ENCODE measurements around the gene TLL1. TPM values are rescaled to one million over a fixed set of nuclear protein-coding genes. Genes with fewer than 3 reads are reported as not detected.

Gene TLL1
- total RNA-seq, 1 experiment from 2014 or later, result 5.0 TPM

DNA sequence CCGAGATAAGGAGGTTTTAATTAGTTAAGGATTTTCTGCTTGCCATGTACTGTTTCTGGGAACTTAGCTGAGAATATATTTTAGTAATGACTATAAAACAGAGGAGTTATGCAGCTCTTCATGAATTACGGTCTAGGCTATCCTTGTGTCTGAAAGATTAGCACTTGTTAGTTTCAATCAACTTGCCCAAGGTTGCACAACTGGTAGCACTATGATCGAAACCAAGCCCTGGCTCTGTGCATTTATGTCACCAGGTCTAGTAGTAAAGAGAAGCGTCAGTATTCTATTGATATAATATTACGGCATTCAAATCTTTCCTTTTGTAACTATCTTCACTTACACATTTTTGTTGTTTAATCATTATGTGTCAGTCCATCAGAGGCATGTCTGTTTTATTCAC lies 176.0 kb downstream of the TLL1 start:
- no peak overlapping the region for H3K27ac ChIP-seq (ENCODE audit: low read length)
- H4K20me1 ChIP-seq (ENCODE audit: low read length), result no peaks in the 10 kb centered on the region
- CTCF ChIA-PET, result no interaction called here
- H2AFZ ChIP-seq (ENCODE audit: low read length), result no peak overlapping the region
- BruUV-seq (replicated peaks), result no TSS peak
- H3K4me1 ChIP-seq (ENCODE audit: insufficient read depth, low read length), result peaks cover 15% of the 10 kb centered on the region
- H3K9ac ChIP-seq (ENCODE audit: low read length), result no peak overlapping the region
- no peak overlapping the region for H3K4me3 ChIP-seq (ENCODE audit: low read length)
- no peaks in the 10 kb centered on the region for H3K27me3 ChIP-seq (ENCODE audit: low read length)
- no peaks in the 10 kb centered on the region for H3K36me3 ChIP-seq (ENCODE audit: low read depth, low read length)
- H3K9me3 ChIP-seq (ENCODE audit: low read length), result no peaks in the 10 kb centered on the region
- H3K4me2 ChIP-seq (ENCODE audit: low read length), result no peak overlapping the region
- no peaks in the 10 kb centered on the region for H3K9me2 ChIP-seq (replicated peaks; ENCODE audit: low read length)
- intact Hi-C loops (cut with micrococcal nuclease), result no loop called here
- DNase-seq, result no peak
- H3K79me2 ChIP-seq (ENCODE audit: low read length), result no peaks in the 10 kb centered on the region
- TF ChIP-seq, protein P1, sequence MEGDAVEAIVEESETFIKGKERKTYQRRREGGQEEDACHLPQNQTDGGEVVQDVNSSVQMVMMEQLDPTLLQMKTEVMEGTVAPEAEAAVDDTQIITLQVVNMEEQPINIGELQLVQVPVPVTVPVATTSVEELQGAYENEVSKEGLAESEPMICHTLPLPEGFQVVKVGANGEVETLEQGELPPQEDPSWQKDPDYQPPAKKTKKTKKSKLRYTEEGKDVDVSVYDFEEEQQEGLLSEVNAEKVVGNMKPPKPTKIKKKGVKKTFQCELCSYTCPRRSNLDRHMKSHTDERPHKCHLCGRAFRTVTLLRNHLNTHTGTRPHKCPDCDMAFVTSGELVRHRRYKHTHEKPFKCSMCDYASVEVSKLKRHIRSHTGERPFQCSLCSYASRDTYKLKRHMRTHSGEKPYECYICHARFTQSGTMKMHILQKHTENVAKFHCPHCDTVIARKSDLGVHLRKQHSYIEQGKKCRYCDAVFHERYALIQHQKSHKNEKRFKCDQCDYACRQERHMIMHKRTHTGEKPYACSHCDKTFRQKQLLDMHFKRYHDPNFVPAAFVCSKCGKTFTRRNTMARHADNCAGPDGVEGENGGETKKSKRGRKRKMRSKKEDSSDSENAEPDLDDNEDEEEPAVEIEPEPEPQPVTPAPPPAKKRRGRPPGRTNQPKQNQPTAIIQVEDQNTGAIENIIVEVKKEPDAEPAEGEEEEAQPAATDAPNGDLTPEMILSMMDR (conservative IDR thresholded peaks at IDR 0.05; ENCODE audit: low read depth, low read length), result no peak
- ATAC-seq, result no peak
- POLR2A ChIA-PET (ENCODE audit: unreplicated experiment), result no interaction called here
- no peaks in the 10 kb centered on the region for H3F3A ChIP-seq (ENCODE audit: low read length, unreplicated experiment)

DNA sequence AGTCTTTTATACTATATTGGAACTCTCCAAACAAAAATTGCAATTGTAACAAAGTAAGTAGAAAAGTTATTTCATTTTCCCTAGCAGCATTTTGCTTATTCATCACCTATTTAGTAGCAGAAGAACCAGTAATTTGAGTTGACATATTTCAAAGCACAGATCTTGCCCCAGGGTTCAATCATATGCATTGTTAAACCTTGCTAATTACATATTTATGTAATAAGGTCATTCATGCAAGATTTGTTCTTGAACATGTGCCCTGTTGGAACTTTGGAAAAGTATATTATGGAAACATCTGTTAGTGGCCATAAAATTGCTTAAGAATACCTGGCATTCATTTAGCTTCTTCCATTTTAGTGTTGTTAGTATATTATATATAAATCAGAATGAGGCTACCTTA lies 191.7 kb downstream of the TLL1 start:
- ChIA-PET POLR2A (ENCODE audit: unreplicated experiment) (no interaction called here), CTCF (no interaction called here)
- peaks cover 12% of the 10 kb centered on the region; the same call in 1 of the 2 replicates for H3K4me1 ChIP-seq (ENCODE audit: insufficient read depth, low read length)
- H4K20me1 ChIP-seq (ENCODE audit: low read length), result no peaks in the 10 kb centered on the region
- no peak for DNase-seq
- H2AFZ ChIP-seq (ENCODE audit: low read length), result no peak overlapping the region
- H3K9me3 ChIP-seq (ENCODE audit: low read length), result no peaks in the 10 kb centered on the region
- no peak overlapping the region for H3K4me2 ChIP-seq (ENCODE audit: low read length)
- H3K9ac ChIP-seq (ENCODE audit: low read length), result no peak overlapping the region
- no peaks in the 10 kb centered on the region for H3K27me3 ChIP-seq (ENCODE audit: low read length)
- no peaks in the 10 kb centered on the region for H3K9me2 ChIP-seq (replicated peaks; ENCODE audit: low read length)
- BruUV-seq (replicated peaks), result no TSS peak
- no peak for TF ChIP-seq EZH2 (IDR thresholded peaks at IDR 0.05; ENCODE audit: low read length, unreplicated experiment)
- TF ChIP-seq, protein P1 (conservative IDR thresholded peaks at IDR 0.05; ENCODE audit: low read depth, low read length), result no peak
- no peak for TF ChIP-seq EZH2phosphoT487 (IDR thresholded peaks at IDR 0.05; ENCODE audit: borderline replicate concordance, low read length)
- ATAC-seq, result no peak
- no peaks in the 10 kb centered on the region for H3K79me2 ChIP-seq (ENCODE audit: low read length)
- H3K4me3 ChIP-seq (ENCODE audit: low read length), result no peak overlapping the region
- no peak overlapping the region for H3K27ac ChIP-seq (ENCODE audit: low read length)
- H3K36me3 ChIP-seq (ENCODE audit: low read depth, low read length), result no peaks in the 10 kb centered on the region
- intact Hi-C loops (cut with micrococcal nuclease), result no loop called here
- no peaks in the 10 kb centered on the region for H3F3A ChIP-seq (ENCODE audit: low read length, unreplicated experiment)

DNA sequence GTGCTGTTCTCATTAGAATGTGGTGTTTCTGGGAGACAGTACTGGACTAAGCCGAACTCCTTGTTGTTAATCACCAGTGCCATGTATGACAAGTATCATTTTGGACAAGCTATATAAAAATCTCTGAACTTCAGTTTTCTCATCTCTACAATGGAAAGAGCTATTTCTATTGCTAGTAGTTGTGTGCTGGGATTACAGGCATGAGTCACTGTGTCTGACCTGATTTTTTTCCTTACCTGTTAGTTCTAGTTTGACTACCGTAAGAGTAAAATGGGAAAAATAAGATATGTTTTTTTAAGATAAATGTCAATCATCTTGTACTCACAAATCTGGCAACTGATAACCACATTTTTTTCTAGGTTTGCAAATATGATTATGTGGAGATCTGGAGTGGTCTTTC lies 192.3 kb downstream of the TLL1 start:
- Histone ChIP-seq H4K20me1 (ENCODE audit: low read length) (no peaks in the 10 kb centered on the region), H3K9ac (ENCODE audit: low read length) (no peak overlapping the region), H3K27ac (ENCODE audit: low read length) (no peak overlapping the region), H3K27me3 (ENCODE audit: low read length) (no peaks in the 10 kb centered on the region), H3F3A (ENCODE audit: low read length, unreplicated experiment) (no peaks in the 10 kb centered on the region), H3K4me1 (ENCODE audit: insufficient read depth, low read length) (peaks cover 12% of the 10 kb centered on the region; the same call in 1 of the 2 replicates), H3K36me3 (ENCODE audit: low read depth, low read length) (no peaks in the 10 kb centered on the region), H2AFZ (ENCODE audit: low read length) (no peak overlapping the region), H3K4me3 (ENCODE audit: low read length) (no peak overlapping the region), H3K79me2 (ENCODE audit: low read length) (no peaks in the 10 kb centered on the region), H3K4me2 (ENCODE audit: low read length) (no peak overlapping the region), H3K9me3 (ENCODE audit: low read length) (no peaks in the 10 kb centered on the region), H3K9me2 (replicated peaks; ENCODE audit: low read length) (no peaks in the 10 kb centered on the region)
- ChIA-PET CTCF (no interaction called here), POLR2A (ENCODE audit: unreplicated experiment) (no interaction called here)
- TF ChIP-seq EZH2 (IDR thresholded peaks at IDR 0.05; ENCODE audit: low read length, unreplicated experiment), result no peak
- TF ChIP-seq, protein P1 (conservative IDR thresholded peaks at IDR 0.05; ENCODE audit: low read depth, low read length), result no peak
- TF ChIP-seq EZH2phosphoT487 (IDR thresholded peaks at IDR 0.05; ENCODE audit: borderline replicate concordance, low read length), result no peak
- ATAC-seq, result no peak
- DNase-seq, result no peak
- BruUV-seq (replicated peaks), result no TSS peak
- intact Hi-C loops (cut with micrococcal nuclease), result no loop called here
